22Rv1 (cell line): ENCODE results near the gene DPM2.

ENCODE experiments used
- H3K27ac ChIP-seq: fragments of 450-650 bp; 2 replicates; pipeline ENCODE4 v1.5.1; 2017
- ZFX ChIP-seq: fragments of 450-650 bp; IDR thresholded peaks from 2 replicates; pipeline ENCODE4 v1.6.1; 2017; ENCODE audit warnings: antibody characterized with exemption, borderline replicate concordance
- TF ChIP-seq, protein P1 (sequence below): fragments of 450-650 bp; IDR thresholded peaks from 2 replicates; pipeline ENCODE4 v1.5.1; 2017; ENCODE audit warnings: mild to moderate bottlenecking

Gene DPM2

GRCh38 chr9:127941062-127941960, 3.7 kb upstream of the DPM2 start:
- TF ChIP-seq, protein P1, sequence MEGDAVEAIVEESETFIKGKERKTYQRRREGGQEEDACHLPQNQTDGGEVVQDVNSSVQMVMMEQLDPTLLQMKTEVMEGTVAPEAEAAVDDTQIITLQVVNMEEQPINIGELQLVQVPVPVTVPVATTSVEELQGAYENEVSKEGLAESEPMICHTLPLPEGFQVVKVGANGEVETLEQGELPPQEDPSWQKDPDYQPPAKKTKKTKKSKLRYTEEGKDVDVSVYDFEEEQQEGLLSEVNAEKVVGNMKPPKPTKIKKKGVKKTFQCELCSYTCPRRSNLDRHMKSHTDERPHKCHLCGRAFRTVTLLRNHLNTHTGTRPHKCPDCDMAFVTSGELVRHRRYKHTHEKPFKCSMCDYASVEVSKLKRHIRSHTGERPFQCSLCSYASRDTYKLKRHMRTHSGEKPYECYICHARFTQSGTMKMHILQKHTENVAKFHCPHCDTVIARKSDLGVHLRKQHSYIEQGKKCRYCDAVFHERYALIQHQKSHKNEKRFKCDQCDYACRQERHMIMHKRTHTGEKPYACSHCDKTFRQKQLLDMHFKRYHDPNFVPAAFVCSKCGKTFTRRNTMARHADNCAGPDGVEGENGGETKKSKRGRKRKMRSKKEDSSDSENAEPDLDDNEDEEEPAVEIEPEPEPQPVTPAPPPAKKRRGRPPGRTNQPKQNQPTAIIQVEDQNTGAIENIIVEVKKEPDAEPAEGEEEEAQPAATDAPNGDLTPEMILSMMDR = no peak
- no peak for TF ChIP-seq ZFX
- H3K27ac ChIP-seq = no peak overlapping the region

GRCh38 chr9:127940593-127940992, 2.9 kb upstream of the DPM2 start:
- H3K27ac ChIP-seq = no peak overlapping the region
- TF ChIP-seq ZFX = no peak
- TF ChIP-seq, protein P1 = no peak

GRCh38 chr9:127938298-127938690, 640 bp upstream of the DPM2 start:
- TF ChIP-seq, protein P1 = no peak
- H3K27ac ChIP-seq = peak overlapping the region; percentile 56

- no peak for TF ChIP-seq ZFX
- TF ChIP-seq, protein P1 = no peak
- peak overlapping the region; percentile 56 for H3K27ac ChIP-seq
These were observed 632 bp downstream of the DPM2 start for GRCh38 chr9:127937056-127937387.

DNA sequence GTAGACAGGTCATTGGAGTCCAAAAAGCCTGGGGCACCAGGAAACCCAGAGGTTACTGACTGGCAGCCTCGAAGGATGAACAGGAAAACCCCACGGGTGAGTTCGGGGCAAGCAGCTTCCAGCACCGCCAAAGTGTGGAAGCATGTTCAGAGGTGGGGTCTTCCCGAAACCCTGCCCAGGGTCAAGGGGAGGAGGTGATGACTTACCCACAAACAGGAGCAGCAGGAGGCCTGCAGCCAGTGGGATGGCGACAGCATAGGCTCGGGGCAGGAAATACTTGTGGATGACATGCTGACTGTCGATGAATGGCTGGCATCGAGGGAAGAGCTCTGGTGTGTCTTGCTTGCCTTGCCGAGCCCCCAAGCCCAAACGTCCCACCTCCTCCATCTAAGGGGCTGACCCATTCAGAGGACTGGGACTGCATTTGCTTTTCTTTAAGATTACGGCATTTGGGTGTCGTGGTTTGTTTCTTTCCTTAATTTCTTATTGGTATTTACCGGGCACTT, 1.3 kb downstream of the DPM2 start:
- H3K27ac ChIP-seq = no peak overlapping the region
- no peak for TF ChIP-seq ZFX
- TF ChIP-seq, protein P1 = no peak

GRCh38 chr9:127935765-127936221, 1.9 kb downstream of the DPM2 start:
- H3K27ac ChIP-seq = no peak overlapping the region
- TF ChIP-seq, protein P1 = no peak

DNA sequence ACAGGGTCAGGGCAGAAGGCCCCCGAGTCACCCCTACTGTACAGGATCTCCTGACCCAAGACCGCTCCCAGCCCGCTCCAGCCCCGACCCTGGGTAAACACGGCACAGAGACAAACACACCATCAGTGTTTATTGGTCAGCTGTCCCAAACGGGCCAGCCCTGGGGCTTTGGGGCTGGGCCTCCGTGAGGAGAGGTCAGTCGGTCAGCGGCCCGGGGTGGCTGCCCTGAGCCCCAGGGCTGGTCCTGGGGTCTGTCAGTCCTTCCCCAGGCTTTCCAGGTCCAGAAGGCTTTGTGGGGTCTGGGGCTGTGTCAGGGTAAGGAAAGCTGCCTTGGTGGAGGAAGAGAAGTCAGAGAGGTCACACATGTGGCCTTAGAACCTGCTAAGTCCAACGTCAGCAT, 2.7 kb downstream of the DPM2 start:
- no peak overlapping the region for H3K27ac ChIP-seq
- no peak for TF ChIP-seq ZFX
- TF ChIP-seq, protein P1 = no peak
